Placental pericyte (primary cell): ENCODE data around the gene STIP1. TPM values are rescaled to one million over a fixed set of nuclear protein-coding genes. Genes with fewer than 3 reads are reported as not detected.

Experiments
- total RNA-seq: library from RNA; depleted of rRNA; stranded (reverse); fragments of >200 nt; gene quantifications from 2 replicates; pipeline ENCODE4 v1.2.3, GENCODE V29; 2012

STIP1 gene
- total RNA-seq: 244 and 265 TPM in 2 replicates

DNA sequence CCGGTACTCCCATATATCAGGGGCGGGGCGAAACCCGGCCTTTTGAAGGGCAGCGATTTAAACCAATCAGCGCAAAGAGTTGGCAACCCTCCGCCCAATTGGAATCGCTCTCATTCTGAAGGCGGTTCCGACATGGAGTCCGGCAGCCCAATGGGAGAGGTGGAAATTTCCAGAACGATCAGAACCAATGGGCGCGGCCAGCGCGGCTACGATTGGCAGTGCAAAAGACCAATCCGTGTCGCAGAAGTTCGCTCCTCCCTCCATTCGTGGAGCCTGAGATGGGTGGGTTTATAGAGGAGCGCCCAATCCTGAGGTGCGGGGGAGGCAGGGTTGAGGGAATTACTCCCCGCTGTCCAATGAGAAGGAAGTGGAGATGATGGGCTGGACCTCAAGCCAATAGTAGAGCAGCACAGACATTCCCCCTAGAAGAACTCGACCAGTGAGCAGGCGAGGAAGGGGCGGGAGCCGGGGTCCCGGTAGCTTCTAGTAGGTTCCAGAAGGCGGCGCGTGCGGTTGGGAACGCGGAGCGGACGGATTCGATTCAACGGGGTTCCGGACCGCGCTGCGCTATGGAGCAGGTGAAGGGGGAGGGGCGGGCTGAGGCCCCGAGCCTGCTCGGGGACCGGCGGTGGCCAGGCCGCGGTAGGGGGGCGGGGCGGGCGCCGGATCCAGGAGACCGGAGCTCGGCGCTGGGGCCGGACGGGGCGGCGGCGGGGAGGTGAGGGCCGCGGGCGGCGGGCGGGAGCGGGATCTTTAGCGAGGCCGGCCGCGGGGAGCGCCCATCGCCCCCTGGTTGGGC lies at the start of gene STIP1:
STIP1 (plus strand) TSS at position 479 of the 799 bp plus-strand sequence; CDS start at position 570, 91 bp downstream.

DNA sequence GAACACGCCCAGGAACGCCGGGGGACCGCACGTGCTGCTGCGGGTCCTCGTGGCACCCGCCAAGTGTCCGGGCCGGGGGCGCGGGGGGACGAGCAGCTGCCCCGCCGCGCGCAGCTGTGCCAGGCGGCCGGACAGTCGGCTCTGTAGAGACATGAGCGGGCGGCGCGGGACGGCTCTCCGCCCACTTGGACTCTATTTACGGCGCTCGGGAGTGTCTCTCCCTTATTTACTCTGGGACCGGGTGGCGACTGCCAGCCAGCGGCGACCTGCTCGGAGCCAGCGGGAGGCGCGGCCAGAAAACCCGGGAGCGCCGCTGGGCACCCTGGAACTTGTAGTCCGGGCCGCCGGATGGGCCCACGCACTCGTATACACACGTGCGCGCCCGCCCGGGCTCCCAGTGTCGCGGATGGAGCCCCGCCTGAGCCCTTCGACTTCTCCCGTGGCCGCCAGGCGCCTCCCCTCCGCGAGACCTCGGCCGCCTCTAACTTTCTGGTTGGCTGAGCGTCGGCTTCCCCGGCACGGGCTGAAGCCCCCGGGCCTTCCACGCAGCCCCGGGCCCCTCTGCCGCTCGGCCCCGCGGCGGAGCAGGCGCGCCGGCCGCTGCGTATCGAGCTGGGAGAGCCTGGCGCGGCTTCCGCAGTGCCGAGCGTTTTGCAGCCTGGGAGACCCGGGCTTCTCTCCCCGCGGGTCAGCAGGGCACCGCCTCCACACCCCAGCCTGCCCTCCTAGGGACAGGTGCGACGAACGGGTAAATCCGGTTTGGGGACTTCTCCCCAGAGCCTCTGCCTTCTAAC lies 19.9 kb upstream of the STIP1 start, which contains the start of gene MACROD1:
MACROD1 (minus strand) TSS at position 272 of the 794 bp plus-strand sequence; CDS start at position 153, 119 bp downstream.

DNA sequence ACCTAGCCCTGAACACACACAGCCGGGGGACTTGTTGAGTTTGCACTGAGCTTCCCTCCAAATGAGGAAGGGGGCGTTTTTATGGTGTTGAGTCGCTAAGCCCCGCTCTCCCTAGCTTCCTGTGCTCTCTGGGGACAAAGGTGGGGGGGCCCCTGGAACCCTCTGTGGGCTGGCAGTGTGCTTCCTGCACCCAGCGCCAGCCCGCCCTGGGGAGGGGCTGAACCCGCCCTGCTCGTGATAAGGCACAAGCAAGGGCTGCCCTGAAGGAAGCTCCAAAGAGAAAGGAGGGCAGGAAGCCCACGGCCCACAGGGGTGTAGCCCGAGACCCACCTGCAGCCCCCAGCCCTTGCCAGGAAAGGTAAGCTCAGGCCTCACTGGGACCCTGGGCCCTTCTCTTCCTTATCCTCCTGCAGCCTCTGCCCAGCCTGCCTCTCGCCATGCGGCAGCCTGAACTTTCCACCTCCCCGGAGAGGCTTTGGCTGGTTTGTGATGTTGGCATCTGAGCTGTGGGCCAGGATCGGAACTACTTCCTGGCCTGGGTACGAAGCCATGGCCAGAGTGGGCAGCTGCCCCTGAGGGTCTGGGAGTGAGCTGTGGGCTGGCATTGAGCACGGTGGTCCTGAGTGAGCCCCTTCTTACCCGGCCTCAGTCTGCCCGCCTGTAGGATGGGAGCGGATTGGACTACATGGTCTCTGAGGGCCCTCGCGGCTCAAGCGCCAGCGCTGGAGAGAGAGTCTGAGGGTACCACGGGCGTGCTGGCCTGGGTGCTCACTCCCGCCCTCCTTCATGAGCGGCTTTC lies 20.7 kb downstream of the STIP1 start, which contains the start of gene FERMT3:
FERMT3 (plus strand) TSS at position 265 of the 799 bp plus-strand sequence. CDS start 644 bp downstream, outside the sequence.

GRCh38 chr11:64225608-64226506 lies 39.9 kb downstream of the STIP1 start, which contains the start of the genes NUDT22 and TRPT1:
NUDT22 (plus strand) TSS chr11:64226274; CDS start chr11:64226653, 379 bp downstream.
TRPT1 (minus strand) TSS chr11:64226186; CDS start chr11:64225860, 326 bp downstream.

GRCh38 chr11:64230171-64230984 lies 44.4 kb downstream of the STIP1 start, which contains the start of gene DNAJC4:
DNAJC4 (plus strand) TSS chr11:64230548; CDS start chr11:64230855, 307 bp downstream.

DNA sequence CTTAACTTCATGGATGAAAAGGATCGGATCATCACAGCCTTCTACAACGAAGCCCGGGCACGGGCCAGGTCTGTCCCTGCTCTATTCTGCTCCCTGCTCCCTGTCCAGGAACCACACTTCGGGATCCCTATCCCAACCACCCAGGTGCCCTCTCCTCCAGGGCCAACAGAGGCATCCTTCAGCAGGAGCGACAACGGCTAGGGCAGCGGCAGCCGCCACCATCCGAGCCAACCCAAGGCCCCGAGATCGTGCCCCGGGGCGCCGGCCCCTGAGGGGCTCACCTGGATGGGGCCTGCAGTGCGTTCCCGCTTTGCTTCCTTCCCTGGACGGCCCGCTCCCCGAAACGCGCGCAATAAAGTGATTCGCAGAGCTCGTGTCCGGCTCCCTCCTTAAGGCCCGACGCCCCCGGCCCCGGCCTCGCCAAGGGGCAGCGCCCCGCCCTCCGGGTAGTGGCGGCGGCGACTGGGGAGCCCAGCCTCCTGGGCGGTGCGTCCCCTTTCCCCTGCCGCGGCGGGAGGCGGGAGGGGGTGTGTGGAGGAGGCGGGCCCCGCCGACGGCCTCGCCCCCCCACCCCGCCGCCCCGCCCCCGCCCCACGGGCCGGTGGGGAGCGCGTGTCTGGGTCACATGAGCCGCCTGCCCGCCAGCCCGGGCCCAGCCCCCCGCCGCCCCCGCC lies 48.1 kb downstream of the STIP1 start, which contains the start of gene VEGFB:
VEGFB (plus strand) TSS at position 672 of the 674 bp plus-strand sequence. CDS start 250 bp downstream, outside the sequence.

GRCh38 chr11:64240435-64241240 lies 54.7 kb downstream of the STIP1 start, which contains the start of gene FKBP2:
FKBP2 (plus strand) TSS chr11:64241095; CDS start chr11:64242388, 1,293 bp downstream.

GRCh38 chr11:64246871-64247728 lies 61.1 kb downstream of the STIP1 start, which contains the start of gene PPP1R14B:
PPP1R14B (minus strand) TSS chr11:64246943; CDS start chr11:64246673, 270 bp downstream.

GRCh38 chr11:64251016-64251752 lies 65.2 kb downstream of the STIP1 start, which contains the start of gene PLCB3:
PLCB3 (plus strand) TSS chr11:64251530; CDS start chr11:64251650, 120 bp downstream.

Other genes starting within 250 kb of the STIP1 start
- 16.2 and 17.8 TPM in 2 replicates for gene NAA40, start 247.2 kb upstream of the STIP1 start, total RNA-seq
- gene COX8A, start 211.6 kb upstream of the STIP1 start, total RNA-seq: 287 and 329 TPM in 2 replicates
- 38.7 and 55.8 TPM in 2 replicates for gene OTUB1, start 199.7 kb upstream of the STIP1 start, total RNA-seq
- 0.44 TPM in 1 of 2 replicates, not detected in the other for gene FLRT1, start 150.2 kb upstream of the STIP1 start, total RNA-seq
- 4.3 and 15.8 TPM in 2 replicates for gene MACROD1, start 20.1 kb upstream of the STIP1 start, total RNA-seq
- gene FERMT3, start 20.6 kb downstream of the STIP1 start, total RNA-seq: 3.9 and 10.2 TPM in 2 replicates
- 47.5 and 50.7 TPM in 2 replicates for gene TRPT1, start 40.0 kb downstream of the STIP1 start, total RNA-seq
- gene NUDT22, start 40.1 kb downstream of the STIP1 start, total RNA-seq: 71.6 and 79.7 TPM in 2 replicates
- gene DNAJC4, start 44.4 kb downstream of the STIP1 start, total RNA-seq: 7.6 and 7.7 TPM in 2 replicates
- 29.3 and 57.1 TPM in 2 replicates for gene VEGFB, start 48.4 kb downstream of the STIP1 start, total RNA-seq
- 35.2 and 94.5 TPM in 2 replicates for gene FKBP2, start 54.9 kb downstream of the STIP1 start, total RNA-seq
- gene PPP1R14B, start 60.8 kb downstream of the STIP1 start, total RNA-seq: 141 and 291 TPM in 2 replicates
- 27.6 and 105 TPM in 2 replicates for gene PLCB3, start 65.4 kb downstream of the STIP1 start, total RNA-seq
- gene BAD, start 98.5 kb downstream of the STIP1 start, total RNA-seq: 63.9 and 69.3 TPM in 2 replicates
- 14.7 and 18.0 TPM in 2 replicates for gene GPR137, start 99.7 kb downstream of the STIP1 start, total RNA-seq
- under 0.01 TPM in 1 of 2 replicates, not detected in the other for gene KCNK4, start 105.1 kb downstream of the STIP1 start, total RNA-seq
- gene CATSPERZ, start 114.2 kb downstream of the STIP1 start, total RNA-seq: 0.44 TPM in 1 of 2 replicates, not detected in the other
- gene ESRRA, start 119.4 kb downstream of the STIP1 start, total RNA-seq: 23.2 and 36.2 TPM in 2 replicates
- gene TRMT112, start 131.4 kb downstream of the STIP1 start, total RNA-seq: 167 and 197 TPM in 2 replicates
- 124 and 331 TPM in 2 replicates for gene PRDX5, start 131.9 kb downstream of the STIP1 start, total RNA-seq
- gene CCDC88B, start 154.0 kb downstream of the STIP1 start, total RNA-seq: 0.66 and 1.4 TPM in 2 replicates
- 38.3 and 101 TPM in 2 replicates for gene RPS6KA4, start 173.0 kb downstream of the STIP1 start, total RNA-seq